ENCODE measurements around the gene SARDH. TPM values are rescaled to one million over a fixed set of nuclear protein-coding genes. Genes with fewer than 3 reads are reported as not detected.

The SARDH gene
- total RNA-seq, 1 donor from 2014 or later: 0.20 TPM

DNA sequence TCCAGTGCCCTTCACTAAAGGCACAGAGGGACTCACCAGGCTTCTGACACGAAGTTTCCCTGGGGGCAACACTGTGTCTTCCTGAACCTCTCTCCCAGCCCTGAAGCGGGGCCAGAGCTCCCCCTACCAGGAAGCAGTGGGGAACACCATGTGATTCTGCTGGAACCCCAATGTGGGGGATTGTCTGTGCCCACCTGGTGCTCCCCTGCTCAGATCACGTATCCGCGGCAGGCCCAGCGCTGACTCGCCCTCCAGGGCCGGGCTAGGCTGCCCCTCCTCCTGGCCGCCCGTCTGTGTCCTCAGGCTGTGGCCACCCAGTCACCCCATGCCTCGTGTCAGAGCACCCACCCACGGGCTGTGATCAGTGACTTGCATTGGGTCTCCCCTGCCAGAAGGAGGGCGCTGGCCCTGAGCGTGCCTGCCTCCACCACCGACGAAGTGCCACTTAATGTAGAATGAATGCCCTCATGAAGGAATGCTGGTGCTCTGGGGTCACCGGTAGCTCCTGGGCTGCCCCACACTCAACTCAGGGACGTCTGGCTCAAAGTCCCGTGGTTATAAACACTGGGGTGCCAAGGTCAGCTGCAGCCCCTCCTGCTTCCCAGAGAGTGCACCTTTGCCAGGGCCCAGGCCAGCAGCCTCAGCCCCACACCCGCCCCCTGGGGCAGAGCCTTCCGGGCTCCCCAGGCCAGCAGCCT lies 22.1 kb downstream of the SARDH start:
- DNase-seq (ENCODE audit: low read depth in 2 of 2): peak in 1 of 2 donors; percentile 14

GRCh38 chr9:133715295-133715865 lies 22.8 kb downstream of the SARDH start:
- no peak for DNase-seq (ENCODE audit: low read depth in 2 of 2)

DNA sequence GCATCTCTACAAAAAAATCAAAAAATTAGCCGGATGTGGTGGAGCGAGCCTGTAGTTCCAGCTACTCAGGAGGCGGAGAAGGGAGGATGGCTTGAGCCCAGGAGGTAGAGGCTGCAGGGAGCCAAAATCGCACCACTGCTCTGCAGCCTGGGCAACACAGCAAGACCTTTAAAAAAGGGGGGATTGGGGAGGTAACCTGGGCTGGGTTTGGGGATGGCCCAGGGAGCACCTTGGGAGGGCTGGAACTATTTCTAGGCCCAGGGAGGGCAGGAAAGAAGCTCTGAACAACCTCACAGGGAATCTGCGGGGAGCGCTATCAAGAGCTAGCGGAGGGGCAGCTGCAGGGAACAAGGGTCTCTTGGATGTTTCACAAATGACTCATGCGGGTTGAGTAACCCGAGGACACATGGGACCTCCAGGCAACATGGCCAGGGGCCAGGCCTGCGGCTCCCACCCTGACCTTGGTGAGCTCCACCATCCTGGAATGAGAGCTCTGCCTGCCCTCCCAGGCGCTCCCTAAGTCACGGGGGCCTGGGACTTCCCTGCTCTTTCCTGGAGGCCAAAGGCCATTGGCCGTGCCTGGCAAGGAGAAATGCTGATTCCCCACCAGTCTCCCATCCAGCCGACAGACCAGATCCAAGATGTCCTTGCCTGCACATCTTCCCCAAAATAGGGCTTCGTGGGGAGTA lies 23.4 kb downstream of the SARDH start:
- DNase-seq (ENCODE audit: low read depth in 2 of 2): no peak

DNA sequence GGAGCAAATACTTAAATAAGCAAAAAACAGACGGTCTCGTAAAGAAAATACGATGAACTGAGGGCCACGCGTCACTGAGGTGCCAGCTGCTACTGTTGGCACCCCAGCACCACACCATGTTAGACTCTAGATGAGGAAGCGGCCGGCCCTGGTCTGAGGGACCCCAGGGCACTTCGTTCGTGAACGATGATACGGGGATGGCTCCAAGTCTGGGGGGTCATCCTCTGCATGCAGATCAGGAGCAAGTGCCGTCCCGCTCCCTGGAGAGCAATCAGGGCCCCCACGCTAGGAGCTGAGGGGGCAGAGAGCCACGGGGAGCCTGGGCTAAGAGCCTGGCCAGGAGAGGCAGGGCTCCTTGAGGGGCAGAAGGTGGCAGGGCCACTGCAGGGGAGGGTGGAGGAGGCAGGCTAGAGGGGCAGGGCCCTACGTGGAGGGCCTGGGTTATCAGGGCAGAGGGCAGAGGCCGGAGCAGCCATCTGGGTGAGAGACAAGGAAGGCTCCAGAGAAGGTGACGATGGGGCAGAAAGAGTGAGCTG lies 24.1 kb downstream of the SARDH start:
- DNase-seq (ENCODE audit: low read depth in 2 of 2): no peak

DNA sequence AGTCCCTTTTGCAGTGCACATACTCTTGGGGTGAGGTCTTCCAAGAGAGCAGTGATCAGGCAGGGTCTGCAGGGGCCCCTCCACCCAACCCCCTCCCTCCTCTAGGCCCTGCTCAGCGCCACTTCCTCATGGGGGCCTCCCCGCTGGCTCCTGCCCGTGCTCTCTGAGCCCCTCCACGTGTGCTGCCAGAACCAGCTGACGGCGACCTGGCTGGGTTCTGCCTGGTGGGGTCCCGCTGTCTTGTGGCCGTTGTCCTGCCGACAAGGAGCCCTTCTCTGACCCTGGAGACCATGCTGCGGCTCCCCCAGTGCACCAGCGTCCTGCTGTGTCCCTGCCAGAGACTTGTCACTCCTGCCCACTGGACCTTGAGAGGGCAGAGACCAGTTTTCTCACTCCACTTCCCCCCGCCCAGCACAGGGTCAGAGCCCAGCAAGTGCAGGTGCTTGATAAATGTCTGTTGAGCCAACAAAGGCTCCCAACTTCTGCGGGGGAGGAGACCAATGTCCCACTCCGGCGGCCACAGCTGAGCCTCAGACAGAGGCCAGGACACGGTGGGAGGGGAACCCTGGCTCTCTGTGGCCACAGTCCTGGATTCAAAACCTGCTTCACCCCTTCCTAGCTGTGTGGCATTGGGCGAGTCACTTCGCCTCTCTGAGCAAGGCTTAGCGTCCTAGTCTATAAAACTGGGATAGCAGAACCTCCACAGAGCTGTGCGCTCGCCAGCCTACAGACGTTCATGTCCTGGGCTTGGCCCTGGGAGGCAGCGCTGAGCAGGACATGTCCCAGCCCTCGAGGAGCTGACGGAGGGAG lies 24.8 kb downstream of the SARDH start:
- no peak for DNase-seq (ENCODE audit: low read depth in 2 of 2)

DNA sequence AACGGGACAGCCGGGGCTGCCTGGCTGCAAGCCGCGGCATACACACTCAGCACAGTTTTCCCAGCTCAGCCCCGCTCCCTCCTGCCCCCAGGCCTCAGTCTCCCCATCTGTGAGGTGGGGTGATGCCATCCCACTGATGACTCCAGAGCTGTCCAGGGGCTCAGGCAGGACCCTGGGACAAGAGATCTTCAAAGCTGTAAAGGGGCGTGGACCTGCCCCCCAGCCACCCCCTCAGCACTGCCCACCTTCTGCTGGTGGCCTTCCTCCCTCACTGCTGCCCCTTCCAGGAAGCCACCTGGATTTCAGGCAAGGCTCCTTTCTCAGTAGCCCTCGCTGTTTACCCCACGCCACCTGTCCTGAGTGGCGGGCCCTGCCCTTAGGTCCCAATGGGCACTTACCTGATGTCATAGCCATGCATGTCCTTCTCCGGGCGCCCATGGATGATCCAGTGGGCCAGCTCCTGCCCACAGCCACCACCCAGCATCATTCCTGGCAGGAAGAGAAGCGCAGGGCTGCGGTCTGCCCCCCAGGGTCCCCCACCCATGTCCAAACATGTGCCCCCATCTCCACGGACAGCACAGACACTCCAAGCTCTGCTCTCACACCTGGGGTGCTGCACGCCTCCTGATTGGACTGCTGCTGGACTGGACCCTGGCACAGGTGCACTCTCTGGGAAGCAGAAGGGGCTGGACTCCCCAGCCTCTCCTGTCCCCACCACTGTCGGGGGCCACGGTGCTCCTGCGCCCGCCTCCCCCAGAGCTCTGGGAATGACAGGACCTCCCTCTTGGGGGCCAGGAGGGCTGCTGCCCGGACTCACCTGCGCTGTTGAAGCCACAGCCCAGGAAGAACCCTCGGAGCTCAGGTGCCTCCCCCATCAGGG lies 25.7 kb downstream of the SARDH start:
- DNase-seq (ENCODE audit: low read depth in 2 of 2): no peak

- peak in 1 of 2 donors; percentile 32 for DNase-seq (ENCODE audit: low read depth in 2 of 2)
Measured at GRCh38 chr9:133711428-133712220, 26.5 kb downstream of the SARDH start.

DNA sequence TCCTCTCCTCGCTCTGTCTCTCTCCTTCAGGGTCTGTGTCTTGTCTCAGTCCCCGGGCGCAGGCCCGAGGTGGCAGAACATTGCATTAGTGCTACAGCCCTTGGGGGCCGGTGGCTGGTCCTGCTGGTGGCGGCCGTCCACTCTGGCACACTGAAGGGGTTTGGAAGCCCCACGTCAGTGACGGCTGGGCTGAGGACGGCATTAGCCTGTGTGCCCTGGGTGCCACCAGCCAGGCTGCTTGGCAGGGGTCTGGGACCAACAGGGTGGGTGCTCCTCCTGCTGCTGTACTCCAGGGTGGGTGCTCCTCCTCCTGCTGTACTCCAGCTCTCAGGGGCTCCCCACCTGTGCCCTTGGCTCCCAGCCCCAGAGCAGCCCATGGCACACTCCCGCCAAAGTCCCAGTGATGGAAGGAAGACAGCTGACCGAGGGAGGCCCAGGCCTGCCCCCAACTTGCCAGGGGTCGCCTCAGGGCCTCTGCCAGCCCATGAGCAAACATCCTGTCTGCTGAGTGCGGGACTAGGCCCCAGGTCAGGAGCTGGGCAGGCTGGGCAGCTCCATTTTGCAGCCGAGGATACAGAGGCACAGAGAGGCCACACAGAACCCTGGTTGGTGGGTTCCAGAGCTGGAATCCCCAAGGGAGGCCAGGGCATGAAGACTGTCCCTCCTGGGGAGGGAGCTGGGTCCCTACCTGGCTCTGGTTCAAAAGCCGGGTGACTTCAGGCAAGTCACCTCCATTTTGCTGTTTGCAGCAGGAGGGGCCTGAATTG lies 27.3 kb downstream of the SARDH start:
- DNase-seq (ENCODE audit: low read depth in 2 of 2): no peak

DNA sequence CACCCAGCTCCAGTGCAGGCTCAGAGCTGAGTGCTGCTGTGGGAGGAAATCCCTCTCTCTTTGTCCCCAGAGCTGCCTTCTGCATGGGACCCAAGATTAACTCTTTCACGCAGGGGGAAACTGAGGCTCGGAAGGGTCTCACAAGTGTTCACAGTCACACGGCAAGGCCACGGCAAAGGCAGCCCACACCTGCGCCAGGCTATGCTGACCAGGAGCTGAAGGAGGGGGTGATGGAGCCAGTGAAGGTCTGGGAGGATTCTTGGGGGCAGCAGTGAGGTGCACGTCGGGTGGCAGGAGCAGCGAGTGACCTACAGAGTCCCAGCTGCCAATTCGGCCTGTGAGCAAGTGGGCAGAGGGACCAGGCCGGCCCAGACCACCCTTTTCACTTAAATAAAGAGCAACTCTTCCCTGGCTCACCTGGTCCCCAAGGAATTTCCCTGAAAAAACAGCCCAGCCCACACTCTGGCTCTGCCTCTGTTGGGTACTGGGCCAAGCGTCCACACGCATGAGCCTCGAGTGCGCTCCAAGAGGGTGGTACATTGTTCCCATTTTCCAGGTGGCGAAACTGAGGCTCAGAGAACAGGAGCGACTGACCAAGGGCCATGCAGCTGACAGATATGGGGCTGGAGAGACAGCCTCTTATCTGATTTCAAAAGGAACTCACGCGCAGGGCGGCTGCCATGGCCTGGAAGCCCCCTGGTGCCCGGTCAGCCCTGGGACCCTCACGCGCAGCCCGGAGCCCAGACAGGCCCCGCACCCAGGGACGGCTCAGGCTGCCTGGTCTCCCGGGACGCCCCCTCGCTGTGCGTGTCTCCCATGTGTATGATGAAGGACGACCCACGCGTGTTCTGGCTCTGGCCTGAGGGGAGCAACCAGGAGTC lies 28.2 kb downstream of the SARDH start:
- no peak for DNase-seq (ENCODE audit: low read depth in 2 of 2)

DNA sequence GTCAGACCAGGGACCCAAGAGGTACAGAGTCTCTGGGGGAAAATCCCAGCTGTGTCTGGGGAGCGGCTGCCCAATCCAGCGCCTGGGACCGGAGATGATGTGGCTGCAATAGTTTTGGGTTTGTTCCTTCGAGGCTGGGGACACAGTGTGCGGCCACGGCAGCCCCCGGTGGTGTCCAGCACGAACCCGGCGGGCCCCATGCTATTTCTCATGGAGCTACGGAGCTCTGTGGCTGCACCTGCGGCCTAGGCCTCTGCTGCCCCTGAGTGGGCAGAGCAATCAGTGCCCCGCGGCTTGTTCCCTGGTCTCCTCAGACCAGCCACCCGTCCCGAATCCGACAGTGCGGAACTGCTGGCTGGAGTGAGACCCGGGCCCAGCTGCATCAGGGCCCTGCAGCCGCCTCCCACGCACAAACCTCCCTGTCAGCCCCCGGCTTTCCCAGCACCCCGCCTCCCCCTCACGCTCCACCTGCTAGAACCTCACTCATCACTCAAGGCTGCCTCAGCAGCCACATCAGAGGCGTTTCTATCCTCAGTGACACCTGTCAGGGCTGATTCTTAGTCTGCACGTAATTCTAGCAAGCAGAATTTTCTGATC lies 29.0 kb downstream of the SARDH start:
- no peak for DNase-seq (ENCODE audit: low read depth in 2 of 2)

DNA sequence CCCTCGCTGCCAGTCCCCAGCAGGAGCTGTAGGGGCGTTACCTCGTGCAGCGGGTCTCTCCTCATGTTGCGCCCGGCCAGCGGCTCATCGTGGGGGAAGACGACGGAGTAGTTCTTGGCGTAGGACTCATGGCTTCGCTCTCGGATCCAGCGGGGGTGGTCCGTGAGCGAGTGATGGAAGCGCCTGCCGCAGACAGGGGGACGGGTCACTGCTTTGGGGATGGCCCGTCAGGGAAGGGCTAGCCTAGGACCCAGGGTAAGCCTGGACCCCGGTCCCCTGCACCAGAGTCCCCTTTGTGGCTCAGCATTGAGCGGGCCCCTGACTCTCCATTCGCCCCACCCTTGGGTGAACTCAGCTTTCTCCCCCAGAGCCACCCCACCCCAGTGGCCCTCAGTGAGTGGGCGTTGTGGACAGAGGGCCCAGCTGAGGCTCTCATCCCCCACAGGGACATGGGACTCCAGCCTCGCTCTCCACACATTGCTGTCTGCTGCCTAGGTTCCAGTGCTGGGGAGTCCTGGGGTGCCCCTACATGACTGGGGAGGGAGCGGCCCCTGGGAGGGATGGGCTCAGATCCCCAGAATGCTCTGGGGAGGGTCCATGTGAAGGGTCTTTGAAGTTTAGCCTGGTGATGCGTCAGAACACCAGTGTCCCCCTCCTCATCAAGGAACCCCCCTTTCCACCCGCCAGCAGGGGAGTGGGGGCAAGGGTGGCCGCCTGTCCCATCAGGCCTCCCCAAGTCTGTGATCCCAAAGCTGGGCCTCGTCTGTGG lies 29.7 kb downstream of the SARDH start:
- DNase-seq (ENCODE audit: low read depth in 2 of 2): no peak

- DNase-seq (ENCODE audit: low read depth in 2 of 2): no peak
Measured at GRCh38 chr9:133707763-133708245, 30.3 kb downstream of the SARDH start.

DNA sequence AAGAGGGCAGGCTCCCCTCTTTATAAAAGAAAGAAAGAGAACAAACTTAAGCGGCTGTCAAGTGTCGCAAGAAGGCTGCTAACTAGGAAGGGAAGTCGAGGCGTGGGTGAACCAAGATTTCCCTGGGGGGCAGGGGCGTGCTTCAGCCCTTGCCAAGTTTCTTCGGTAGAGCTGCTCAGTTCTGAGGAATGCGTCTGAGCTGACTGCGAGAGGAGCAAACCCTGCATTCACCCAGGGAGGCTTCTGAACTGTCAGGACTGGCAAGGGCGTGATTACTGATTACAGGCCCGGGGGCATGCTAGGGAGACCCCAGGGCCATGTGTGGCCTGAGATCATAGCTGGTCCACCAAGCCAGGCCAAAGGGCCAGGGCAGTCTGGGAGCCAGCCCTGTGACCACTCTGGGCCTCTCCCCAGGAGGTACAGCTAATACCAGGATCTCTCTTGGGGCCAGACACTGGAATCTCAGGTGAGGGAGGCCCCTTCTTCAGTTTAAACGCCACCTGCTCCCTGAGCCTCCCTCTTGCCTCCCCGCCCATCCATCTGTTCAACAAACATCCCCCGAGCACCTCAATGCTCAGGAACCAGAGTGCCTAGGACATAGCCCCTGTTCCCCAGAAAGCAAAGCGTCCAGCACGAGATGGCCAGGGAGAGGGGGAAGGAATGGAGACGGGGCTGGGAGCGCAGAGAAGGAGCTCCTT lies 30.9 kb downstream of the SARDH start:
- DNase-seq (ENCODE audit: low read depth in 2 of 2): no peak

- no peak for DNase-seq (ENCODE audit: low read depth in 2 of 2)
Measured at GRCh38 chr9:133706307-133707050, 31.7 kb downstream of the SARDH start.

GRCh38 chr9:133705576-133705975 lies 32.6 kb downstream of the SARDH start:
- no peak for DNase-seq (ENCODE audit: low read depth in 2 of 2)

Measured in lung microvascular endothelial cell (primary cell).